ENCODE measurements around the gene MIER3. TPM values are rescaled to one million over a fixed set of nuclear protein-coding genes. Genes with fewer than 3 reads are reported as not detected.

MIER3 gene
- total and polyA plus RNA-seq, 2 of the 13 experiments (the other 11 are each of a cell fraction or from before 2014, with no cell fraction given), result 14.6 to 38.8 TPM

- no peak for TF ChIP-seq ZNF792 (CRISPR knock-in tag; IDR thresholded peaks at IDR 0.05)
- TF ChIP-seq MATR3 (CRISPR knock-in tag; IDR thresholded peaks at IDR 0.05), result no peak
- TF ChIP-seq MAFK (conservative IDR thresholded peaks at IDR 0.05 in 1 of 2, IDR thresholded peaks at IDR 0.05 in 1 of 2; ENCODE audit: low read length in 2 of 2), result no peak
- TF ChIP-seq SRF (IDR thresholded peaks at IDR 0.05; ENCODE audit: low read depth, low read length), result no peak
- TF ChIP-seq ZNF260 (CRISPR knock-in tag; IDR thresholded peaks at IDR 0.05; ENCODE audit: borderline replicate concordance, low read depth), result no peak
- TF ChIP-seq MAFG (CRISPR knock-in tag; IDR thresholded peaks at IDR 0.05), result no peak
- TF ChIP-seq GPBP1L1 (CRISPR knock-in tag; IDR thresholded peaks at IDR 0.05), result no peak
- 0 out of 2 replicates have a peak, but pooled peaks have one; percentile 48 for TF ChIP-seq ZNF510 (CRISPR knock-in tag; IDR thresholded peaks at IDR 0.05; ENCODE audit: low read depth)
- TF ChIP-seq TBX2 (CRISPR knock-in tag; IDR thresholded peaks at IDR 0.05; ENCODE audit: borderline replicate concordance), result no peak
- TF ChIP-seq ARID4A (CRISPR knock-in tag; IDR thresholded peaks at IDR 0.05; ENCODE audit: borderline replicate concordance), result peak; percentile 6; the same call in 1 of the 2 replicates
- no peak for TF ChIP-seq REXO4 (CRISPR knock-in tag; IDR thresholded peaks at IDR 0.05; ENCODE audit: borderline replicate concordance)
- no peak for TF ChIP-seq WIZ (CRISPR knock-in tag; IDR thresholded peaks at IDR 0.05)
- no peak for TF ChIP-seq KDM6A (CRISPR knock-in tag; IDR thresholded peaks at IDR 0.05; ENCODE audit: low read depth)
- no peak for TF ChIP-seq ATF7 (IDR thresholded peaks at IDR 0.05)
- no peak for TF ChIP-seq ATF7 (CRISPR knock-in tag; IDR thresholded peaks at IDR 0.05)
- TF ChIP-seq ZNF142 (CRISPR knock-in tag; IDR thresholded peaks at IDR 0.05), result 0 out of 2 replicates have a peak, but pooled peaks have one; percentile 38
- no peak for TF ChIP-seq NFE2L2 (IDR thresholded peaks at IDR 0.05; ENCODE audit: low read length)
- TF ChIP-seq ZNF446 (CRISPR knock-in tag; IDR thresholded peaks at IDR 0.05), result no peak
Measured at GRCh38 chr5:56910210-56910965, 41.5 kb downstream of the MIER3 start (continued).
